ENCODE data around the gene GNB1. TPM values are rescaled to one million over a fixed set of nuclear protein-coding genes. Genes with fewer than 3 reads are reported as not detected.

Gene GNB1
- total and polyA plus RNA-seq, 9 donors: 52.3 to 216 (median 178) TPM

GRCh38 chr1:1841575-1841995, 49.3 kb downstream of the GNB1 start:
- H3K27ac ChIP-seq (ENCODE audit: low read length): no peak overlapping the region

DNA sequence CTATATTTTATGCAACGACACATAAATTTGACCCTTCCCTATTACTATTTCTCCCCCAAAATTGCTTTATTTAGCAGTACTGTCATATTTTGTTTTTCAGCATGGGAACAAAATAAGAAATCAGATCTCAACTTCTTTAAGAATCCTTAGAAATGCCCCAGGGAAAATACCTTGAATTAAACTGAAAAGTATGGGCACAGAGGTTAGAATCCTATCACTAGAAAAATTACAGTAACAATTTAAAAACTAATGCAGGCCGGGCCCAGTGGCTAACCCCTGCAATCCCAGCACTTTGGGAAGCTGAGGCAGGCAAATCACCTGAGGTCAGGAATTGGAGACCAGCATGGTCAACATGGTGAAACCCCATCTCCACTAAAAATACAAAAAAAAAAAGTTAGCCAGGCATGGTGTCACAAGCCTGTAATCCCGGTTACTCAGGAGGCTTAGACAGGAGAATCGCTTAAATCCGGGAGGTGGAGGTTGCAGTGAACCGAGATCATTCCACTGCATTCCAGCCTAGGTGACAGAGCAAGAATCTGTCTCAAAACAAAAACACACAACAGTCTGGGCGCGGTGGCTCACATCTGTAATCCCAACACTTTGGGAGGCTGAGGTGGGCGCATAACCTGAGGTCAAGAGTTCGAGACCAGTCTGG, 51.4 kb downstream of the GNB1 start:
- H3K9me3 ChIP-seq (replicated peaks; ENCODE audit: control insufficient read depth, low read depth, low read length): no peaks in the 10 kb centered on the region
- H3K4me1 ChIP-seq (ENCODE audit: control insufficient read depth, insufficient read depth, low read length): peaks cover 14% of the 10 kb centered on the region
- no peak overlapping the region for H3K4me3 ChIP-seq (ENCODE audit: low read length)
- no peak for DNase-seq
- peaks cover 13% of the 10 kb centered on the region for H3K36me3 ChIP-seq (ENCODE audit: control insufficient read depth, insufficient read depth, low read length)
- no peak overlapping the region for H3K27ac ChIP-seq (ENCODE audit: low read length)
- WGBS (ENCODE audit: insufficient coverage): 93% methylated on average over 2 of the region's 10 CpGs
- H3K27me3 ChIP-seq (ENCODE audit: control insufficient read depth, insufficient read depth, low read length): no peaks in the 10 kb centered on the region

More at GRCh38 chr1:1841575-1841995, 49.3 kb downstream of the GNB1 start:
- H3K4me3 ChIP-seq (ENCODE audit: low read length): no peak overlapping the region
- no peaks in the 10 kb centered on the region for H3K27me3 ChIP-seq (ENCODE audit: control insufficient read depth, insufficient read depth, low read length)
- H3K4me1 ChIP-seq (ENCODE audit: control insufficient read depth, insufficient read depth, low read length): peaks cover 19% of the 10 kb centered on the region
- no CpG with 5 or more reads among the region's 3 CpGs for WGBS (ENCODE audit: insufficient coverage)
- no peaks in the 10 kb centered on the region for H3K9me3 ChIP-seq (replicated peaks; ENCODE audit: control insufficient read depth, low read depth, low read length)
- peak; percentile 33 for DNase-seq
- peaks cover 2% of the 10 kb centered on the region for H3K36me3 ChIP-seq (ENCODE audit: control insufficient read depth, insufficient read depth, low read length)

DNA sequence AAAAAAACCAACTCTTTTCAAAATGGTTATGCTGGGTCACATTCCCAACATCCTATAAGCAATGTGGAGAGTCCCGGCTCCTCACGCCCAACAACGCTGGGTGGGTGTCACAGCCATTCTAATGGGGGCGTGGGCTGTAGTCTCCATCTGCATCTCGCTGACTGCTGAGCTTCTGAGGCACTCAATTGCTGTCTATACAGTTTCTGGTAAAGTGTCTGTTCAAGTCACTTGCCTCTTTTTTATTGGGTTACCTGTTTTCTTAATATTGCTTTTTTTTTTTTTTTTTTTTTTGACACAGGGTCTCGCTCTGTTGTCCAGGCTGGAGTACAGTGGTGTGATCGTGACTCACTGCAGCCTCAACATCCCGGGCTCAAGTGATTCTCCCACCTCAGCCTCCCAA, 54.8 kb downstream of the GNB1 start:
- 97% methylated on average over 5 of the region's 8 CpGs for WGBS (ENCODE audit: insufficient coverage)
- Histone ChIP-seq H3K4me1 (ENCODE audit: control insufficient read depth, insufficient read depth, low read length) (peaks cover 2% of the 10 kb centered on the region), H3K36me3 (ENCODE audit: control insufficient read depth, insufficient read depth, low read length) (peaks cover 28% of the 10 kb centered on the region), H3K4me3 (ENCODE audit: low read length) (no peak overlapping the region), H3K9me3 (replicated peaks; ENCODE audit: control insufficient read depth, low read depth, low read length) (no peaks in the 10 kb centered on the region), H3K27me3 (ENCODE audit: control insufficient read depth, insufficient read depth, low read length) (no peaks in the 10 kb centered on the region), H3K27ac (ENCODE audit: low read length) (no peak overlapping the region)
- DNase-seq: no peak

- no peak for DNase-seq
- H3K27ac ChIP-seq (ENCODE audit: low read length): no peak overlapping the region
- no CpG with 5 or more reads among the region's 3 CpGs for WGBS (ENCODE audit: insufficient coverage)
- no peaks in the 10 kb centered on the region for H3K27me3 ChIP-seq (ENCODE audit: control insufficient read depth, insufficient read depth, low read length)
- H3K4me1 ChIP-seq (ENCODE audit: control insufficient read depth, insufficient read depth, low read length): peaks cover 2% of the 10 kb centered on the region
- no peaks in the 10 kb centered on the region for H3K9me3 ChIP-seq (replicated peaks; ENCODE audit: control insufficient read depth, low read depth, low read length)
- H3K36me3 ChIP-seq (ENCODE audit: control insufficient read depth, insufficient read depth, low read length): peaks cover 33% of the 10 kb centered on the region
- H3K4me3 ChIP-seq (ENCODE audit: low read length): no peak overlapping the region
Measured at GRCh38 chr1:1835546-1835945, 55.3 kb downstream of the GNB1 start.

GRCh38 chr1:1833916-1834325, 57.0 kb downstream of the GNB1 start:
- 78% methylated on average over 2 of the region's 6 CpGs for WGBS (ENCODE audit: insufficient coverage)
- Histone ChIP-seq H3K27me3 (ENCODE audit: control insufficient read depth, insufficient read depth, low read length) (no peaks in the 10 kb centered on the region), H3K9me3 (replicated peaks; ENCODE audit: control insufficient read depth, low read depth, low read length) (no peaks in the 10 kb centered on the region), H3K4me1 (ENCODE audit: control insufficient read depth, insufficient read depth, low read length) (peaks cover 2% of the 10 kb centered on the region), H3K27ac (ENCODE audit: low read length) (no peak overlapping the region), H3K4me3 (ENCODE audit: low read length) (no peak overlapping the region), H3K36me3 (ENCODE audit: control insufficient read depth, insufficient read depth, low read length) (peaks cover 35% of the 10 kb centered on the region)
- DNase-seq: no peak

- Histone ChIP-seq H3K4me1 (ENCODE audit: control insufficient read depth, insufficient read depth, low read length) (peaks cover 2% of the 10 kb centered on the region), H3K4me3 (ENCODE audit: low read length) (no peak overlapping the region), H3K27ac (ENCODE audit: low read length) (no peak overlapping the region), H3K27me3 (ENCODE audit: control insufficient read depth, insufficient read depth, low read length) (no peaks in the 10 kb centered on the region), H3K36me3 (ENCODE audit: control insufficient read depth, insufficient read depth, low read length) (peaks cover 35% of the 10 kb centered on the region), H3K9me3 (replicated peaks; ENCODE audit: control insufficient read depth, low read depth, low read length) (no peaks in the 10 kb centered on the region)
- WGBS (ENCODE audit: insufficient coverage): 77% methylated on average over 5 of the region's 10 CpGs
- DNase-seq: no peak
Measured at GRCh38 chr1:1833456-1833855, 57.4 kb downstream of the GNB1 start.

GRCh38 chr1:1832820-1833219, 58.1 kb downstream of the GNB1 start:
- peaks cover 2% of the 10 kb centered on the region for H3K4me1 ChIP-seq (ENCODE audit: control insufficient read depth, insufficient read depth, low read length)
- H3K27ac ChIP-seq (ENCODE audit: low read length): no peak overlapping the region
- H3K9me3 ChIP-seq (replicated peaks; ENCODE audit: control insufficient read depth, low read depth, low read length): no peaks in the 10 kb centered on the region
- DNase-seq: no peak
- WGBS (ENCODE audit: insufficient coverage): 81% methylated on average over 5 of the region's 5 CpGs
- H3K36me3 ChIP-seq (ENCODE audit: control insufficient read depth, insufficient read depth, low read length): peaks cover 35% of the 10 kb centered on the region
- H3K4me3 ChIP-seq (ENCODE audit: low read length): no peak overlapping the region
- H3K27me3 ChIP-seq (ENCODE audit: control insufficient read depth, insufficient read depth, low read length): no peaks in the 10 kb centered on the region

- WGBS (ENCODE audit: insufficient coverage): 70% methylated on average over 5 of the region's 8 CpGs
- peaks cover 35% of the 10 kb centered on the region for H3K36me3 ChIP-seq (ENCODE audit: control insufficient read depth, insufficient read depth, low read length)
Measured at GRCh38 chr1:1832166-1832565, 58.7 kb downstream of the GNB1 start.

GRCh38 chr1:1827089-1827848, 63.6 kb downstream of the GNB1 start:
- Histone ChIP-seq H3K4me3 (ENCODE audit: low read length) (no peak overlapping the region), H3K4me1 (ENCODE audit: control insufficient read depth, insufficient read depth, low read length) (peaks cover 7% of the 10 kb centered on the region), H3K27me3 (ENCODE audit: control insufficient read depth, insufficient read depth, low read length) (no peaks in the 10 kb centered on the region), H3K36me3 (ENCODE audit: control insufficient read depth, insufficient read depth, low read length) (peaks cover 25% of the 10 kb centered on the region), H3K9me3 (replicated peaks; ENCODE audit: control insufficient read depth, low read depth, low read length) (no peaks in the 10 kb centered on the region), H3K27ac (ENCODE audit: low read length) (no peak overlapping the region)
- 53% methylated on average over 6 of the region's 14 CpGs for WGBS (ENCODE audit: insufficient coverage)
- no peak for DNase-seq

More at GRCh38 chr1:1832166-1832565, 58.7 kb downstream of the GNB1 start:
- H3K27ac ChIP-seq (ENCODE audit: low read length): no peak overlapping the region
- no peaks in the 10 kb centered on the region for H3K27me3 ChIP-seq (ENCODE audit: control insufficient read depth, insufficient read depth, low read length)
- H3K4me3 ChIP-seq (ENCODE audit: low read length): no peak overlapping the region
- no peak for DNase-seq
- no peaks in the 10 kb centered on the region for H3K9me3 ChIP-seq (replicated peaks; ENCODE audit: control insufficient read depth, low read depth, low read length)
- peaks cover 5% of the 10 kb centered on the region for H3K4me1 ChIP-seq (ENCODE audit: control insufficient read depth, insufficient read depth, low read length)

DNA sequence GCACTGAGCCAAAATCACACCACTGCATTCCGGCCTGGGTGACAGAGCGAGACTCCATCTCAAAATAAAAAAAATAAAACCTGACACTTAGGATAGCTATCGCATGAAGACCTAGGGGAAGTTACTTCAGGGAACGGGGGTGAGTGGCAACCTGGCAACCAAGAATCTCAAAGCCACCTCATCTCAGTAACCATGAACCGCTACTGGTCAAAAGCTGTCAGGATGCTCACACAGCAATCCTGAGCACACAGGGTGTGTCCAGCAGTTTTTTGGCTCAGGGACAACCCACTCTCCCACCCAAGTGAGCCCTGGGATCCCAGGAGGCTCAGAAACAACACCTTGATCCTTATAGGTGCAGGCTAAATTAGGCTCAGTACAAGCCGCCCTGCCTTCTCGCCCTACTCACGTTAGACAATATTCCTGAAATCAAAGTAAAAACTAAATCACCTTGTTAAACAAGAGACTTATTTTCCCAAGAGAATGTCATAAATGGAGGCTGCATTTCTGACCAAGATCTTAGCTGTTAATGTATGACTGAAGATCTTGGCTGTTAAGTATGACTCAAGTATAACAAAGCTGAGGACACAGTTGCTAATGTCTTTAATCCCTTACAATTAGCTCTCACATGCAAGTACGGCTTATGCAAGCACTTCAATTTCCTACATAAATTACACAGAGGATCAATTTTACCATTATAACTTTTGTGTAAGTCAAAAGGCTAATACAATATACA, 64.4 kb downstream of the GNB1 start:
- Histone ChIP-seq H3K27ac (ENCODE audit: low read length) (no peak overlapping the region), H3K36me3 (ENCODE audit: control insufficient read depth, insufficient read depth, low read length) (peaks cover 28% of the 10 kb centered on the region), H3K27me3 (ENCODE audit: control insufficient read depth, insufficient read depth, low read length) (no peaks in the 10 kb centered on the region), H3K4me3 (ENCODE audit: low read length) (no peak overlapping the region), H3K9me3 (replicated peaks; ENCODE audit: control insufficient read depth, low read depth, low read length) (no peaks in the 10 kb centered on the region), H3K4me1 (ENCODE audit: control insufficient read depth, insufficient read depth, low read length) (peaks cover 7% of the 10 kb centered on the region)
- DNase-seq: no peak
- 90% methylated on average over 1 of the region's 9 CpGs for WGBS (ENCODE audit: insufficient coverage)
